HG02610 (cell line): ENCODE data around the gene KRT76.

Experiments
- ATAC-seq: cut with Tn5 transposase; IDR thresholded peaks from one replicate; pipeline ENCODE4 v1.9.1; 2021; ENCODE audit warnings: mild to moderate bottlenecking, moderate library complexity; ENCODE audit not compliant: unreplicated experiment

Gene KRT76

GRCh38 chr12:52739963-52740362 lies 37.2 kb downstream of the KRT76 start:
- ATAC-seq, result no peak

- ATAC-seq, result no peak
Measured at GRCh38 chr12:52735816-52736632, 41.1 kb downstream of the KRT76 start.

GRCh38 chr12:52735106-52735505 lies 42.0 kb downstream of the KRT76 start:
- ATAC-seq, result no peak

- no peak for ATAC-seq
Measured at GRCh38 chr12:52730793-52731192, 46.4 kb downstream of the KRT76 start.

- ATAC-seq, result no peak
Measured at GRCh38 chr12:52730383-52730782, 46.8 kb downstream of the KRT76 start.

- ATAC-seq, result no peak
Measured at GRCh38 chr12:52729147-52729546, 48.0 kb downstream of the KRT76 start.

GRCh38 chr12:52728374-52728773 lies 48.8 kb downstream of the KRT76 start:
- ATAC-seq, result no peak

GRCh38 chr12:52727037-52727436 lies 50.1 kb downstream of the KRT76 start:
- no peak for ATAC-seq

GRCh38 chr12:52726451-52726850 lies 50.7 kb downstream of the KRT76 start:
- no peak for ATAC-seq

- ATAC-seq, result no peak
Measured at GRCh38 chr12:52724384-52724783, 52.8 kb downstream of the KRT76 start.

- no peak for ATAC-seq
Measured at GRCh38 chr12:52722680-52723079, 54.5 kb downstream of the KRT76 start.

GRCh38 chr12:52721838-52722470 lies 55.2 kb downstream of the KRT76 start:
- no peak for ATAC-seq

GRCh38 chr12:52720365-52720886 lies 56.7 kb downstream of the KRT76 start:
- no peak for ATAC-seq
